Neuronal stem cell (in vitro differentiated cells): ENCODE results near the gene SUSD1.
"Not testable (repeated sequence)": the region's sequence is repeated elsewhere in the genome, so short reads cannot be mapped to it uniquely, and the experiment has no call there.

Experiments used
- DNase-seq: peaks from one replicate; pipeline ENCODE4 v3.0.0-alpha.2; 2013; ENCODE audit warnings: low spot score
- H2AFZ ChIP-seq: one replicate; pipeline ENCODE4 v1.6.1; 2013; ENCODE audit warnings: mild to moderate bottlenecking, low read length, inconsistent platforms
- H2AK5ac ChIP-seq: 2 replicates; pipeline ENCODE4 v1.6.1; 2013; ENCODE audit warnings: low read depth, mild to moderate bottlenecking, inconsistent platforms, low read length, moderate library complexity, mixed read lengths
- H2BK120ac ChIP-seq: 2 replicates; pipeline ENCODE4 v1.6.1; 2013; ENCODE audit warnings: low read depth, mild to moderate bottlenecking, inconsistent platforms, low read length, moderate library complexity, mixed read lengths
- H2BK12ac ChIP-seq: one replicate; pipeline ENCODE4 v1.6.1; 2013; ENCODE audit warnings: low read length, inconsistent platforms
- H2BK15ac ChIP-seq: 2 replicates; pipeline ENCODE4 v1.6.1; 2013; ENCODE audit warnings: mild to moderate bottlenecking, low read length, inconsistent platforms, mixed read lengths
- H2BK5ac ChIP-seq: one replicate; pipeline ENCODE4 v1.6.1; 2013; ENCODE audit warnings: inconsistent platforms, mild to moderate bottlenecking, low read length, moderate library complexity
- H3K14ac ChIP-seq: one replicate; pipeline ENCODE4 v1.6.1; 2013; ENCODE audit warnings: low read length, inconsistent platforms
- H3K18ac ChIP-seq: 2 replicates; pipeline ENCODE4 v1.6.1; 2013; ENCODE audit warnings: low read length, inconsistent platforms
- H3K23ac ChIP-seq: 2 replicates; pipeline ENCODE4 v1.6.1; 2013; ENCODE audit warnings: low read depth, mild to moderate bottlenecking, mixed read lengths, low read length, inconsistent platforms; ENCODE audit not compliant: poor library complexity
- H3K27ac ChIP-seq: replicated peaks from 3 replicates; pipeline ENCODE4 v1.5.1; 2013; ENCODE audit warnings: low read length, inconsistent platforms
- H3K27me3 ChIP-seq, 3 experiments: 2 replicates each; pipeline ENCODE4 v1.6.1; 2013; ENCODE audit warnings: low read length in 3 of 3, mild to moderate bottlenecking in 2 of 3, inconsistent platforms in 1 of 3, low read depth in 1 of 3, mixed read lengths in 1 of 3, moderate library complexity in 1 of 3; ENCODE audit not compliant: control insufficient read depth in 3 of 3, insufficient read depth in 3 of 3
- H3K36me3 ChIP-seq, 2 donors: replicated peaks in 1 of 2; 2 replicates each; pipeline ENCODE4 v1.6.1; 2013; ENCODE audit warnings: low read length in 2 of 2; ENCODE audit not compliant: control insufficient read depth in 2 of 2, insufficient read depth in 2 of 2
- H3K4ac ChIP-seq: 2 replicates; pipeline ENCODE4 v1.6.1; 2013; ENCODE audit warnings: inconsistent platforms, mild to moderate bottlenecking, low read length, moderate library complexity
- H3K4me1 ChIP-seq, 2 donors: 1 replicate in 1 of 2; 2 replicates in 1 of 2; pipeline ENCODE4 v1.6.1; 2013; ENCODE audit warnings: low read length in 2 of 2, low read depth in 1 of 2; ENCODE audit not compliant: control insufficient read depth in 2 of 2, insufficient read depth in 1 of 2
- H3K4me2 ChIP-seq: one replicate; pipeline ENCODE4 v1.6.1; 2013; ENCODE audit warnings: mild to moderate bottlenecking, low read length, inconsistent platforms; ENCODE audit not compliant: insufficient read depth, poor library complexity, severe bottlenecking
- H3K4me3 ChIP-seq, 2 donors: 2 replicates each; pipeline ENCODE4 v1.5.1; 2013; ENCODE audit warnings: low read length in 2 of 2, mild to moderate bottlenecking in 2 of 2, inconsistent platforms in 1 of 2, moderate library complexity in 1 of 2
- H3K79me1 ChIP-seq: one replicate; pipeline ENCODE4 v1.6.1; 2013; ENCODE audit warnings: low read depth, mild to moderate bottlenecking, inconsistent platforms, low read length, moderate library complexity
- H3K9ac ChIP-seq: one replicate; pipeline ENCODE4 v1.6.1; 2013; ENCODE audit warnings: mild to moderate bottlenecking, low read depth, low read length, inconsistent platforms; ENCODE audit not compliant: poor library complexity
- H3K9me3 ChIP-seq, 2 donors: replicated peaks in 1 of 2; 2 replicates each; pipeline versions ENCODE3 to v1.6.1; 2013; ENCODE audit warnings: low read length in 2 of 2, mild to moderate bottlenecking in 2 of 2, inconsistent platforms in 1 of 2, low read depth in 1 of 2, mixed read lengths in 1 of 2, moderate library complexity in 1 of 2; ENCODE audit not compliant: control insufficient read depth in 2 of 2, insufficient read depth in 1 of 2
- H4K8ac ChIP-seq: one replicate; pipeline ENCODE4 v1.6.1; 2013; ENCODE audit warnings: low read depth, mild to moderate bottlenecking, inconsistent platforms, low read length, moderate library complexity
- H4K91ac ChIP-seq: one replicate; pipeline ENCODE4 v1.6.1; 2013; ENCODE audit warnings: low read length, low read depth, mild to moderate bottlenecking, inconsistent platforms; ENCODE audit not compliant: poor library complexity
- WGBS, 2 donors: extraction: QIAGEN DNeasy Blood & Tissue Kit; methylation state at CpG; one replicate each; pipeline ENCODE4 v1.1.7; 2013; ENCODE audit warnings: missing lambda C conversion rate in 2 of 2, mixed read lengths in 1 of 2; ENCODE audit not compliant: insufficient read length in 2 of 2, insufficient replicate concordance in 1 of 2; ENCODE audit errors: extremely low coverage in 2 of 2; 5-methylcytosine and 5-hydroxymethylcytosine counted together

The SUSD1 gene

DNA sequence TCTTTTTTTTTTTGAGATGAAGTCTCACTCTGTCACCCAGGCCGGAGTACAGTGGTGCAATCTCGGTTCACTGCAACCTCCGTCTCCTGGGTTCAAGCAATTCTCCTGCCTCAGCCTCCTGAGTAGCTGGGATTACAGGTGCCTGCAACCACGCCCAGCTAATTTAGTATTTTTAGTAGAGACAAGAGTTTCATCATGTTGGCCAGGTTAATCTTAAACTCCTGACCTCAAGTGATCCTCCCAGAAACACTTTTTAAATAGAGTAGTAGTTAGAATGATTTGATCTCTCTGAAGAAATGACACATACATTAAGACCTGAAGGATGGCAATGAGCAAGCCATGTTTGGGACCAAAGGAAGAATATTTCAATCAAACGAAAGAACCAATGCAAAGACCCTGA lies 46.7 kb downstream of the SUSD1 start:
- H3K9ac ChIP-seq, H2BK15ac ChIP-seq, H3K4me3 ChIP-seq, H2BK5ac ChIP-seq, H3K4ac ChIP-seq, H2AK5ac ChIP-seq, H3K14ac ChIP-seq, H3K27ac ChIP-seq, H2AFZ ChIP-seq, H3K27me3 ChIP-seq, H3K18ac ChIP-seq, H3K9me3 ChIP-seq, H3K79me1 ChIP-seq, H3K36me3 ChIP-seq, H3K4me1 ChIP-seq, H3K23ac ChIP-seq, H2BK12ac ChIP-seq, H4K8ac ChIP-seq, H3K4me2 ChIP-seq, H4K91ac ChIP-seq, DNase-seq, H2BK120ac ChIP-seq: not testable (repeated sequence)
- no CpG with 5 or more reads among the region's 5 CpGs for WGBS, 2 donors

DNA sequence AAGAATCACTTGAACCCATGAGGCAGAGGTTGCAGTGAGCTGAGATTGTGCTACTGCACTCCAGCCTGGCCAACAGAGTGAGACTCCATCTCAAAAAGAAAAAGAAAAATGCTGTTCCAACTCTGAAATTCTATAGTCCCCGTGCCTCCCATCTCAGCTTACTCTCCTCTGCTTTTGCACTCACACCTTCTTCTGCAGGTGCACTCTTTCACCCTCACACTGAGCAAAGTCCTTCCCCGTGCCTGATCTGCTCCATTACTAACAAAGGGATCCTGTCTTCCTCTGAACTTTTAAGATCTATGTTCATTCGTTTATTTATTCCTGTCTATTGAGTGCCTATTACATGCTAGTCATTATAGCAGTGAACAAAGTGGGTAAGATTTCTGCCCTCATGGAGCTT lies 47.8 kb downstream of the SUSD1 start:
- no peak overlapping the region for H3K9ac ChIP-seq
- H3K18ac ChIP-seq: no peak overlapping the region
- H4K8ac ChIP-seq: no peak overlapping the region
- H3K4ac ChIP-seq: no peak overlapping the region
- no peak overlapping the region for H3K4me3 ChIP-seq
- no CpG with 5 or more reads among the region's 3 CpGs for whole genome bisulfite sequencing, 2 donors
- no peak overlapping the region for H2BK120ac ChIP-seq
- H3K79me1 ChIP-seq: no peaks in the 10 kb centered on the region
- peaks cover 0 to 4% of the 10 kb centered on the region in 2 donors for H3K4me1 ChIP-seq
- H2BK15ac ChIP-seq: no peak overlapping the region
- H2AFZ ChIP-seq: no peak overlapping the region
- H3K9me3 ChIP-seq: no peaks in the 10 kb centered on the region
- H2AK5ac ChIP-seq: no peak overlapping the region
- no peak overlapping the region for H2BK12ac ChIP-seq
- H4K91ac ChIP-seq: no peak overlapping the region
- H3K27ac ChIP-seq: no peak overlapping the region
- no peaks in the 10 kb centered on the region for H3K36me3 ChIP-seq
- no peak overlapping the region for H3K14ac ChIP-seq
- no peak overlapping the region for H3K4me2 ChIP-seq
- DNase-seq: no peak
- H3K23ac ChIP-seq: no peak overlapping the region
- no peaks in the 10 kb centered on the region for H3K27me3 ChIP-seq
- H2BK5ac ChIP-seq: no peak overlapping the region

DNA sequence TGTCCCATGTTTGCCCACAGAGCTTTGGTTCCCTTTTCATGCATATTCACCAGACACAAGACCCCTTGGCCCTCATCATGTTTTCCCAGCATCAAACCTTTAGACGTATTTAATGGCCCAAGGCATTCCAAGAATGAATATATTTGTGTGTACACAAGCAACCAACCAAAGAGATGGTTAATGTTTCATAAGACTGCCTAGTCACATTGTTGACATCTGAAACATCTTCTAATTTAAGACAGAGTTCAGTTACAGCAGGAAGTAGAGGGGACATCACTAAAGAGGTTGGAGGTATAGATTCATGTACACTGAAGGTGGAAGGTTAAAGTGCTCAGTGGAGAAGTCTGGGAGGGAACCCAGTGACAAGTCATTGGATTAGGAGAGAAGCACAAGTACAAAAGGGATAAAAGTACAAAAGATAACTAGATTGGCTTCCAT lies 49.1 kb downstream of the SUSD1 start:
- Histone ChIP-seq H2BK5ac (no peak overlapping the region), H3K4ac (no peak overlapping the region)

DNA sequence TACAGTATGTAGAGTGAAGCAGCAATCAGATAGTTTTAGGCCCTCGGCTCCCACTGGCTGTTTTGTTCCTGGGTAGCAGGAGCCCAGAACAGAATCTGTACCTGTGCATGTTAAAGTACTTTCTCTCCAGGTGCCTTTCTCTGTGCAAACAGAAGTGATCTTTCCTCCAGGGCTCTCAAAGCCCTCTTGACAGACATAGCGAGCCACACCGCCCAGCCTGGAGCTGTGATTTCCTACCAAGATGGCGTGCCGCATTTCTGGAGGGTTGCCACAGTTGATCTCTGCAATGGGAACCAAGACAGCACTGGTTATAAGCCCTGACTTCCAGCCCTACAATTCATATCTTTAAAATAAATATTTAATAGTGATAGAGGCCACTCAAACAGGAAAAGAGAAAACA lies 50.9 kb downstream of the SUSD1 start:
- no peak overlapping the region for H2AFZ ChIP-seq
- H2BK5ac ChIP-seq: no peak overlapping the region
- no peak overlapping the region for H4K91ac ChIP-seq
- H3K27me3 ChIP-seq: no peaks in the 10 kb centered on the region
- H2AK5ac ChIP-seq: no peak overlapping the region
- no peak for DNase-seq
- H3K79me1 ChIP-seq: no peaks in the 10 kb centered on the region
- peaks cover 0 to 9% of the 10 kb centered on the region in 2 donors for H3K4me1 ChIP-seq
- H3K18ac ChIP-seq: no peak overlapping the region
- no CpG with 5 or more reads among the region's 5 CpGs for WGBS, 2 donors
- H3K14ac ChIP-seq: no peak overlapping the region
- no peak overlapping the region for H3K4me3 ChIP-seq
- H3K9me3 ChIP-seq: no peaks in the 10 kb centered on the region
- no peak overlapping the region for H3K27ac ChIP-seq
- H3K9ac ChIP-seq: no peak overlapping the region
- H2BK120ac ChIP-seq: no peak overlapping the region
- H3K4me2 ChIP-seq: no peak overlapping the region
- H3K23ac ChIP-seq: no peak overlapping the region
- no peak overlapping the region for H2BK15ac ChIP-seq
- H2BK12ac ChIP-seq: no peak overlapping the region
- no peak overlapping the region for H3K4ac ChIP-seq
- no peaks in the 10 kb centered on the region for H3K36me3 ChIP-seq
- no peak overlapping the region for H4K8ac ChIP-seq

More for the DNA sequence above, 49.1 kb downstream of the SUSD1 start:
- Histone ChIP-seq H2AK5ac (no peak overlapping the region), H3K4me2 (no peak overlapping the region), H3K23ac (no peak overlapping the region), H2AFZ (no peak overlapping the region), H3K27me3 (no peaks in the 10 kb centered on the region), H3K9ac (no peak overlapping the region), H2BK12ac (no peak overlapping the region), H3K14ac (no peak overlapping the region), H3K18ac (no peak overlapping the region), H3K27ac (no peak overlapping the region), H4K8ac (no peak overlapping the region), H3K9me3 (no peaks in the 10 kb centered on the region), H2BK120ac (no peak overlapping the region), H3K4me1 (peaks cover 0 to 6% of the 10 kb centered on the region in 2 donors), H2BK15ac (no peak overlapping the region), H3K36me3 (no peaks in the 10 kb centered on the region), H3K79me1 (no peaks in the 10 kb centered on the region), H4K91ac (no peak overlapping the region), H3K4me3 (no peak overlapping the region)
- no CpG with 5 or more reads among the region's 1 CpG for WGBS, 2 donors
- DNase-seq: no peak
